HCT116 (cell line): ENCODE data around the gene SYTL4. TPM values are rescaled to one million over a fixed set of nuclear protein-coding genes. Genes with fewer than 3 reads are reported as not detected.

Experiments
- ATAC-seq: fragments of 200-7000 bp; cut with Tn5 transposase; 2 replicates; pipeline ENCODE4 v1.9.1; 2020; ENCODE audit warnings: mild to moderate bottlenecking, moderate library complexity
- BruUV-seq: library from RNA; stranded (reverse); fragments of 400-500 nt; replicated peaks from 2 replicates; lab custom pipeline; 2021; lab: Mats Ljungman, UMichigan
- CTCF ChIA-PET: fragments of 300-600 bp; sonication (Branson Sonifier 250); formaldehyde crosslinking; loops from one replicate; lab custom pipeline; 2021; ENCODE audit warnings: antibody characterized with exemption; lab: Charles Lee
- POLR2A ChIA-PET: fragments of 300-600, 350-600 bp; sonication (Branson Sonifier 250); formaldehyde crosslinking; loops from one replicate; lab custom pipeline; 2021; ENCODE audit warnings: antibody characterized with exemption; lab: Charles Lee
- RAD21 ChIA-PET, 2 experiments: fragments of 300-600 bp; sonication (Branson Sonifier 250); formaldehyde crosslinking; loops; one replicate each; lab custom pipeline; 2023; ENCODE audit warnings: low total read pairs in 2 of 2; ENCODE audit not compliant: uncharacterized antibody in 2 of 2, unreplicated experiment in 2 of 2, low non-redundant PET in 1 of 2; lab: Charles Lee
- DNase-seq: peaks from one replicate; pipeline ENCODE4 v3.0.0-alpha.2; 2010; ENCODE audit warnings: low read depth, low spot score
- H2AFZ ChIP-seq: fragments of 200-600 bp; shearing (Covaris generic), sonication (generic); 2 replicates; pipeline ENCODE4 v1.6.1; 2017; ENCODE audit warnings: low read depth, mixed run types, mixed read lengths, antibody characterized with exemption, low read length; ENCODE audit not compliant: poor library complexity, severe bottlenecking
- H3K27ac ChIP-seq: 2 replicates; pipeline ENCODE4 v1.5.1; 2012; ENCODE audit warnings: low read depth, low read length
- H3K27me3 ChIP-seq: fragments of 200-600 bp; sonication (generic); 2 replicates; pipeline ENCODE4 v1.6.1; 2016; ENCODE audit warnings: mixed run types, low read length, mixed read lengths; ENCODE audit not compliant: insufficient read depth
- H3K36me3 ChIP-seq, 2 experiments: fragments of 200-500 bp in 1 of 2; fragments of 200-600 bp in 1 of 2; sonication (Bioruptor generic) in 1 of 2; sonication (generic) in 1 of 2; 2 replicates each; pipeline versions ENCODE4 v1.5.1 to v1.6.1; 2014 to 2016; ENCODE audit warnings: low read length in 2 of 2, inconsistent platforms in 1 of 2, mixed read lengths in 1 of 2, mixed run types in 1 of 2; ENCODE audit not compliant: insufficient read depth in 2 of 2, control insufficient read depth in 1 of 2
- H3K4me1 ChIP-seq, 2 experiments: fragments of 200-600 bp in 1 of 2; sonication (generic) in 1 of 2; 2 replicates each; pipeline versions ENCODE4 v1.5.1 to v1.6.1; 2012 to 2017; ENCODE audit warnings: low read length in 2 of 2, inconsistent platforms in 1 of 2, mild to moderate bottlenecking in 1 of 2, mixed read lengths in 1 of 2, mixed run types in 1 of 2, moderate library complexity in 1 of 2; ENCODE audit not compliant: insufficient read depth in 2 of 2, control insufficient read depth in 1 of 2
- H3K4me2 ChIP-seq: fragments of 200-600 bp; sonication (generic); 2 replicates; pipeline ENCODE4 v1.6.1; 2017; ENCODE audit warnings: mixed run types, low read length, mixed read lengths
- H3K4me3 ChIP-seq, 2 experiments: fragments of 200-600 bp in 1 of 2; sonication (generic) in 1 of 2; replicated peaks in 1 of 2; 2 replicates each; pipeline ENCODE4 v1.5.1; 2011 to 2016; ENCODE audit warnings: low read length in 2 of 2, control low read depth in 1 of 2, low read depth in 1 of 2, mild to moderate bottlenecking in 1 of 2, mixed read lengths in 1 of 2, mixed run types in 1 of 2
- H3K79me2 ChIP-seq: fragments of 200-600 bp; sonication (generic); 2 replicates; pipeline ENCODE4 v1.6.1; 2017; ENCODE audit warnings: mild to moderate bottlenecking, mixed run types, low read length, moderate library complexity, mixed read lengths; ENCODE audit not compliant: insufficient read depth
- H3K9ac ChIP-seq: fragments of 200-600 bp; sonication (generic); 2 replicates; pipeline ENCODE4 v1.6.1; 2016; ENCODE audit warnings: low read length, mixed read lengths
- H3K9me2 ChIP-seq: fragments of 200-600 bp; sonication (generic), shearing (Covaris generic); 2 replicates; pipeline ENCODE4 v1.6.1; 2017; ENCODE audit warnings: mixed run types, mild to moderate bottlenecking, moderate library complexity; ENCODE audit not compliant: insufficient read depth
- H3K9me3 ChIP-seq, 2 experiments: fragments of 200-500 bp in 1 of 2; fragments of 200-600 bp in 1 of 2; sonication (Bioruptor generic) in 1 of 2; sonication (generic) in 1 of 2; 2 replicates each; pipeline ENCODE4 v1.6.1; 2014 to 2017; ENCODE audit warnings: low read length in 2 of 2, mixed read lengths in 2 of 2, inconsistent platforms in 1 of 2, low read depth in 1 of 2, mild to moderate bottlenecking in 1 of 2, mixed run types in 1 of 2, moderate library complexity in 1 of 2; ENCODE audit not compliant: control insufficient read depth in 1 of 2, insufficient read depth in 1 of 2
- H4K20me1 ChIP-seq: fragments of 200-600 bp; sonication (generic), shearing (Covaris generic); 2 replicates; pipeline ENCODE4 v1.6.1; 2017; ENCODE audit warnings: mixed run types, mild to moderate bottlenecking, moderate library complexity; ENCODE audit not compliant: insufficient read depth
- CEBPB ChIP-seq: IDR thresholded peaks from 2 replicates; pipeline ENCODE4 v1.6.1; 2012; ENCODE audit warnings: low read depth
- EGR1 ChIP-seq: IDR thresholded peaks from 2 replicates; pipeline ENCODE4 v1.6.1; 2012; ENCODE audit warnings: low read depth
- ELF1 ChIP-seq: IDR thresholded peaks from 2 replicates; pipeline ENCODE4 v1.6.1; 2012; ENCODE audit warnings: low read depth, borderline replicate concordance
- EZH2phosphoT487 ChIP-seq: fragments of 200-600 bp; IDR thresholded peaks from 2 replicates; pipeline ENCODE4 v1.6.1; 2018; ENCODE audit warnings: antibody characterized with exemption, borderline replicate concordance
- FOSL1 ChIP-seq: IDR thresholded peaks from 2 replicates; pipeline ENCODE4 v1.6.1; 2012; ENCODE audit warnings: low read depth
- POLR2AphosphoS5 ChIP-seq: IDR thresholded peaks from 2 replicates; pipeline ENCODE4 v1.6.1; 2011; ENCODE audit warnings: mild to moderate bottlenecking, low read depth, low read length, moderate library complexity
- RAD21 ChIP-seq: IDR thresholded peaks from 2 replicates; pipeline ENCODE4 v1.6.1; 2012; ENCODE audit warnings: low read depth, mild to moderate bottlenecking
- SIN3A ChIP-seq: IDR thresholded peaks from 2 replicates; pipeline ENCODE4 v1.6.1; 2012; ENCODE audit warnings: low read depth
- SP1 ChIP-seq: IDR thresholded peaks from 2 replicates; pipeline ENCODE4 v1.6.1; 2012; ENCODE audit warnings: low read depth
- TCF7L2 ChIP-seq: IDR thresholded peaks from 2 replicates; pipeline ENCODE4 v1.7.0; 2011; ENCODE audit warnings: borderline replicate concordance, inconsistent platforms; ENCODE audit not compliant: insufficient read depth, insufficient read length; ENCODE audit errors: extremely low read depth
- YY1 ChIP-seq: IDR thresholded peaks from 2 replicates; pipeline ENCODE4 v1.6.1; 2011; ENCODE audit warnings: low read length, low read depth, moderate library complexity, mild to moderate bottlenecking; ENCODE audit not compliant: insufficient replicate concordance; ENCODE audit errors: extremely low read depth
- ZFX ChIP-seq: fragments of 450-650 bp; IDR thresholded peaks from 2 replicates; pipeline ENCODE4 v1.6.1; 2017
- ZNF274 ChIP-seq: fragments of 200-500 bp; sonication (Bioruptor generic); IDR thresholded peaks from 2 replicates; pipeline ENCODE4 v1.6.1; 2014; ENCODE audit warnings: mild to moderate bottlenecking, low read depth, low read length, inconsistent platforms
- intact Hi-C: fragments of 100-400 bp; cut with micrococcal nuclease; formaldehyde crosslinking; loops from 2 replicates; pipeline ENCODE4 v1.10.0; 2022
- total RNA-seq: library from RNA; stranded (reverse); gene quantifications from one replicate; pipeline ENCODE4 v1.2.1, GENCODE V29; 2021; ENCODE audit not compliant: unreplicated experiment
- TF ChIP-seq, protein P1 (sequence below): IDR thresholded peaks from 2 replicates; pipeline ENCODE4 v1.6.1; 2012
- TF ChIP-seq, protein P2 (sequence below): IDR thresholded peaks from 2 replicates; pipeline ENCODE4 v1.6.1; 2011; ENCODE audit warnings: mild to moderate bottlenecking, low read length, moderate library complexity; ENCODE audit not compliant: insufficient replicate concordance; ENCODE audit errors: extremely low read depth

The SYTL4 gene
- total RNA-seq, 1 experiment from 2014 or later, result 8.8 TPM

DNA sequence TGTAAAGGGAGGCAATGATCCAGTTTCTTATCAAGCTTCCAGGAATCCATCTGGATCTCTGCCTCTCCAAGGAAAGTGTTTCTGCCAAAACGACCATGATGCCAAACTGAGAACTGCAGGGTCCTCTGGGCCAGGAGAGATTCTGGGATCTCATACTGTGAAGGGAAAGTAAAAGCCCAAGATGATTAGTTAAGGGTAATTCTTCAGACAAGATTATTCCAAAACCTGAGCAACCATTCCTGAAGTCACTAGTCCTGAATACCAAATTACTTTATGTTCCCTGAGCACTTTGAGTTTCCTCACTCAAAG, 46.0 kb downstream of the SYTL4 start:
- Histone ChIP-seq H2AFZ (no peak overlapping the region), H3K4me2 (no peak overlapping the region), H3K27me3 (no peaks in the 10 kb centered on the region), H3K79me2 (no peaks in the 10 kb centered on the region), H3K4me3 (no peak overlapping the region), H3K4me1 (no peaks in the 10 kb centered on the region), H3K9ac (no peak overlapping the region), H3K27ac (no peak overlapping the region), H4K20me1 (no peaks in the 10 kb centered on the region), H3K36me3 (no peaks in the 10 kb centered on the region; a peak in 1 of 4 replicates), H3K9me3 (no peaks in the 10 kb centered on the region), H3K9me2 (no peaks in the 10 kb centered on the region)
- ChIA-PET POLR2A (no interaction called here), RAD21 (interaction anchor here in 1 of 2 experiments (0.9 kb wide), 1 partner anchor 83 kb away, joined by 3 read pairs; no protein-coding TSS in a partner anchor), CTCF (interaction anchor here (4.8 kb wide), 1 partner anchor 83 kb away, joined by 43 read pairs; no protein-coding TSS in a partner anchor)
- intact Hi-C loops, result loop anchor here (1.0 to 10.0 kb wide), 3 partner anchors 82 to 599 kb away; no protein-coding TSS in a partner anchor
- ATAC-seq, result no peak; the same call in 1 of the 2 replicates
- no peak for DNase-seq
- TF ChIP-seq TCF7L2, result no peak
- TF ChIP-seq SIN3A, result no peak
- no peak for TF ChIP-seq RAD21
- TF ChIP-seq ZNF274, result no peak
- TF ChIP-seq, protein P1, sequence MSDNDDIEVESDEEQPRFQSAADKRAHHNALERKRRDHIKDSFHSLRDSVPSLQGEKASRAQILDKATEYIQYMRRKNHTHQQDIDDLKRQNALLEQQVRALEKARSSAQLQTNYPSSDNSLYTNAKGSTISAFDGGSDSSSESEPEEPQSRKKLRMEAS, result no peak
- no peak for TF ChIP-seq EZH2phosphoT487
- no peak for TF ChIP-seq EGR1
- no peak for TF ChIP-seq ELF1
- no peak for TF ChIP-seq YY1
- no peak for TF ChIP-seq SP1
- no peak for TF ChIP-seq FOSL1
- TF ChIP-seq, protein P2, sequence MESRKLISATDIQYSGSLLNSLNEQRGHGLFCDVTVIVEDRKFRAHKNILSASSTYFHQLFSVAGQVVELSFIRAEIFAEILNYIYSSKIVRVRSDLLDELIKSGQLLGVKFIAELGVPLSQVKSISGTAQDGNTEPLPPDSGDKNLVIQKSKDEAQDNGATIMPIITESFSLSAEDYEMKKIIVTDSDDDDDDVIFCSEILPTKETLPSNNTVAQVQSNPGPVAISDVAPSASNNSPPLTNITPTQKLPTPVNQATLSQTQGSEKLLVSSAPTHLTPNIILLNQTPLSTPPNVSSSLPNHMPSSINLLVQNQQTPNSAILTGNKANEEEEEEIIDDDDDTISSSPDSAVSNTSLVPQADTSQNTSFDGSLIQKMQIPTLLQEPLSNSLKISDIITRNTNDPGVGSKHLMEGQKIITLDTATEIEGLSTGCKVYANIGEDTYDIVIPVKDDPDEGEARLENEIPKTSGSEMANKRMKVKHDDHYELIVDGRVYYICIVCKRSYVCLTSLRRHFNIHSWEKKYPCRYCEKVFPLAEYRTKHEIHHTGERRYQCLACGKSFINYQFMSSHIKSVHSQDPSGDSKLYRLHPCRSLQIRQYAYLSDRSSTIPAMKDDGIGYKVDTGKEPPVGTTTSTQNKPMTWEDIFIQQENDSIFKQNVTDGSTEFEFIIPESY, result no peak
- TF ChIP-seq CEBPB, result no peak
- no peak for TF ChIP-seq POLR2AphosphoS5
- no peak for TF ChIP-seq ZFX
- BruUV-seq, result no TSS peak
